Kidney (tissue), 14 donors: ENCODE data around the gene TMCC1. TPM values are rescaled to one million over a fixed set of nuclear protein-coding genes. Genes with fewer than 3 reads are reported as not detected.

Experiments used
- DNase-seq, 5 donors: peaks; one replicate each; pipeline ENCODE4 v3.0.0-alpha.2; 2013 to 2020
- FAIRE-seq: peaks from 2 replicates; lab custom pipeline; 2012; peaks lifted over from hg19 to GRCh38; lab: Jason Lieb, UNC
- H3K27ac ChIP-seq, 2 donors: one replicate each; pipeline ENCODE4 v1.7.0; 2013; ENCODE audit warnings: low read depth in 2 of 2, low read length in 2 of 2, inconsistent platforms in 1 of 2
- H3K27me3 ChIP-seq: one replicate; pipeline ENCODE4 v1.7.1; 2013; ENCODE audit warnings: low read length, inconsistent platforms; ENCODE audit not compliant: control insufficient read depth, insufficient read depth
- H3K36me3 ChIP-seq, 3 donors: one replicate each; pipeline versions ENCODE4 v1.7.0 to v1.7.1; 2013; ENCODE audit warnings: low read length in 3 of 3, control low read depth in 1 of 3, inconsistent platforms in 1 of 3; ENCODE audit not compliant: insufficient read depth in 3 of 3, control insufficient read depth in 2 of 3
- H3K4me1 ChIP-seq, 3 donors: one replicate each; pipeline versions ENCODE4 v1.7.0 to v1.7.1; 2013; ENCODE audit warnings: low read length in 3 of 3, inconsistent platforms in 1 of 3, low read depth in 1 of 3; ENCODE audit not compliant: control insufficient read depth in 2 of 3, insufficient read depth in 2 of 3
- H3K4me3 ChIP-seq, 3 donors: one replicate each; pipeline versions ENCODE4 v1.7.0 to v1.8.1; 2013; ENCODE audit warnings: low read length in 3 of 3, control low read depth in 1 of 3, inconsistent platforms in 1 of 3
- H3K9ac ChIP-seq, 3 donors: one replicate each; pipeline versions ENCODE4 v1.7.0 to v1.7.1; 2013; ENCODE audit warnings: low read length in 3 of 3, control low read depth in 1 of 3, inconsistent platforms in 1 of 3
- H3K9me3 ChIP-seq, 3 donors: one replicate each; pipeline versions ENCODE4 v1.7.0 to v1.7.1; 2013; ENCODE audit warnings: low read length in 3 of 3, control low read depth in 1 of 3, inconsistent platforms in 1 of 3; ENCODE audit not compliant: control insufficient read depth in 2 of 3, insufficient read depth in 1 of 3
- CTCF ChIP-seq: IDR thresholded peaks from 3 replicates; pipeline ENCODE4 v1.5.1; 2012; ENCODE audit warnings: mild to moderate bottlenecking, moderate library complexity, borderline replicate concordance; ENCODE audit not compliant: insufficient read depth; ENCODE audit errors: extremely low read depth
- intact Hi-C: fragments of 100-400 bp; cut with DNase I; formaldehyde crosslinking; loops from one replicate; pipeline ENCODE4 v1.11.1; 2022
- polyA plus RNA-seq: library from polyadenylated mRNA; stranded (reverse); fragments of 350-450 nt; fragmentation: Illumina TruSeq; extraction: RNeasy Lipid Tissue Mini Kit (QIAGEN cat#74804); gene quantifications from one replicate; pipeline ENCODE4 v1.2.3, GENCODE V29; 2014; ENCODE audit warnings: low read depth, low replicate concordance; ENCODE audit not compliant: insufficient read depth
- total RNA-seq: library from RNA; stranded (reverse); fragmentation: NEBNext Ultra II Directional; extraction: Animal tissue kit (Norgen Biotek cat#: 25700); gene quantifications from one replicate; pipeline ENCODE4 v1.2.1, GENCODE V29; 2021
- donor health status: control.
- donor health status: control.
- donor health status: control.
- donor health status: control.
- donor health status: control.
- donor health status: DM: yes; HTN: yes; CAD: no.
- donor health status: Normal renal cell carcinoma (clear cell type).

Gene TMCC1
- total and polyA plus RNA-seq, 2 donors from 2014 or later = 8.4 to 42.4 TPM

- H3K9ac ChIP-seq = peak overlapping the region in 1 of 3 donors; percentile 26
- peaks cover 0 to 40% (median 0%) of the 10 kb centered on the region in 3 donors for H3K4me1 ChIP-seq
- H3K36me3 ChIP-seq = no peaks in the 10 kb centered on the region
- H3K4me3 ChIP-seq = no peak overlapping the region
- no peaks in the 10 kb centered on the region for H3K9me3 ChIP-seq
- peak overlapping the region; percentile 71 to 83 for H3K27ac ChIP-seq
- H3K27me3 ChIP-seq = no peaks in the 10 kb centered on the region
- no peak for TF ChIP-seq CTCF
- FAIRE-seq = no peak
- intact Hi-C loops = no loop called here
- DNase-seq = peak in 1 of 5 donors; percentile 58
Observed at GRCh38 chr3:129616291-129616690, 277.2 kb downstream of the TMCC1 start.

GRCh38 chr3:129615751-129616281 is 277.7 kb downstream of the TMCC1 start:
- Histone ChIP-seq H3K4me1 (peaks cover 0 to 39% (median 0%) of the 10 kb centered on the region in 3 donors), H3K9me3 (no peaks in the 10 kb centered on the region), H3K36me3 (no peaks in the 10 kb centered on the region), H3K27me3 (no peaks in the 10 kb centered on the region), H3K9ac (no peak overlapping the region), H3K4me3 (no peak overlapping the region), H3K27ac (peak overlapping the region; percentile 71 to 83)
- TF ChIP-seq CTCF = no peak
- DNase-seq = peak in 2 of 5 donors; percentile 39 to 76
- no peak for FAIRE-seq
- intact Hi-C loops = no loop called here

GRCh38 chr3:129614927-129615363 is 278.6 kb downstream of the TMCC1 start:
- TF ChIP-seq CTCF = no peak
- peaks cover 0 to 37% (median 0%) of the 10 kb centered on the region in 3 donors for H3K4me1 ChIP-seq
- no peak overlapping the region for H3K4me3 ChIP-seq
- H3K27ac ChIP-seq = peak overlapping the region; percentile 55 to 87
- H3K9ac ChIP-seq = no peak overlapping the region
- no peak for FAIRE-seq
- no peaks in the 10 kb centered on the region for H3K36me3 ChIP-seq
- H3K27me3 ChIP-seq = no peaks in the 10 kb centered on the region
- DNase-seq = peak in 1 of 5 donors; percentile 88
- H3K9me3 ChIP-seq = no peaks in the 10 kb centered on the region
- intact Hi-C loops = no loop called here
